HEK293 (cell line): ENCODE data around the gene EFCAB5.
A peak's percentile ranks its signal among the peaks of the same experiment; 100 is the strongest.

Experiments
- CTCF ChIA-PET: fragments of 350-600 bp; formaldehyde crosslinking; extraction: SDS; loops from one replicate; lab custom pipeline; 2021; ENCODE audit warnings: antibody characterized with exemption; lab: Yijun Ruan, JAX
- POLR2A ChIA-PET: fragments of 300-600 bp; formaldehyde crosslinking; extraction: SDS; loops from one replicate; lab custom pipeline; 2020; ENCODE audit warnings: antibody characterized with exemption, inconsistent platforms; lab: Yijun Ruan, JAX
- H3K27ac ChIP-seq: fragments of 200-500 bp; sonication (Bioruptor generic); 2 replicates; pipeline ENCODE4 v1.5.1; 2014; ENCODE audit warnings: low read depth, low read length, control low read depth, inconsistent platforms; ENCODE audit errors: extremely low read depth
- H3K36me3 ChIP-seq, 2 experiments: fragments of 200-500 bp in 1 of 2; sonication (Bioruptor generic) in 1 of 2; 1 replicate in 1 of 2; 2 replicates in 1 of 2; pipeline ENCODE4 v1.5.1; 2014 to 2017; ENCODE audit warnings: inconsistent platforms in 2 of 2, low read length in 2 of 2; ENCODE audit not compliant: control insufficient read depth in 2 of 2, insufficient read depth in 1 of 2
- H3K4me1 ChIP-seq: fragments of 200-500 bp; sonication (Bioruptor generic); 2 replicates; pipeline ENCODE4 v1.5.1; 2014; ENCODE audit warnings: mild to moderate bottlenecking, low read length, inconsistent platforms; ENCODE audit not compliant: control insufficient read depth, insufficient read depth
- H3K4me3 ChIP-seq: 2 replicates; pipeline ENCODE4 v1.5.1; 2011; ENCODE audit warnings: low read depth, mild to moderate bottlenecking, control low read depth, low read length, moderate library complexity
- H3K9me3 ChIP-seq: fragments of 200-500 bp; sonication (Bioruptor generic); 2 replicates; pipeline ENCODE4 v1.5.1; 2014; ENCODE audit warnings: low read depth, low read length, inconsistent platforms; ENCODE audit not compliant: control insufficient read depth, insufficient read depth
- HOXC10 ChIP-seq: sonication (generic); formaldehyde crosslinking; IDR thresholded peaks from 2 replicates; pipeline ENCODE4 v1.8.1; 2023; ENCODE audit warnings: mild to moderate bottlenecking, missing genetic modification reagents
- SP3 ChIP-seq: fragments of 450-650 bp; formaldehyde crosslinking; IDR thresholded peaks from 2 replicates; pipeline ENCODE4 v1.5.1; 2016; ENCODE audit warnings: missing biosample characterization, missing genetic modification characterization
- TSHZ1 ChIP-seq: fragments of 450-650 bp; formaldehyde crosslinking; IDR thresholded peaks from 2 replicates; pipeline ENCODE4 v1.5.1; 2016; ENCODE audit warnings: missing biosample characterization, missing genetic modification characterization, borderline replicate concordance
- ZBTB20 ChIP-seq: fragments of 450-650 bp; formaldehyde crosslinking; IDR thresholded peaks from 2 replicates; pipeline ENCODE4 v1.5.1; 2016; ENCODE audit warnings: missing biosample characterization, missing genetic modification characterization
- ZNF302 ChIP-seq: fragments of 450-650 bp; formaldehyde crosslinking; IDR thresholded peaks from 2 replicates; pipeline ENCODE4 v1.5.1; 2016; ENCODE audit warnings: missing biosample characterization, missing genetic modification characterization, low read depth
- ZNF335 ChIP-seq: fragments of 450-650 bp; formaldehyde crosslinking; conservative IDR thresholded peaks from 2 replicates; pipeline ENCODE4 v1.5.1; 2016; ENCODE audit warnings: missing biosample characterization, missing genetic modification characterization
- ZNF341 ChIP-seq: fragments of 450-650 bp; formaldehyde crosslinking; IDR thresholded peaks from 2 replicates; pipeline ENCODE4; 2016; ENCODE audit warnings: low read depth, missing biosample characterization, missing genetic modification characterization
- ZNF362 ChIP-seq: fragments of 450-650 bp; formaldehyde crosslinking; IDR thresholded peaks from 2 replicates; pipeline ENCODE4 v1.5.1; 2016; ENCODE audit warnings: missing biosample characterization, missing genetic modification characterization
- ZNF433 ChIP-seq: fragments of 450-650 bp; formaldehyde crosslinking; IDR thresholded peaks from 2 replicates; pipeline ENCODE4 v1.5.1; 2016; ENCODE audit warnings: missing biosample characterization, missing genetic modification characterization, low read depth
- ZNF501 ChIP-seq: fragments of 450-650 bp; formaldehyde crosslinking; IDR thresholded peaks from 2 replicates; pipeline ENCODE4 v1.5.1; 2016; ENCODE audit warnings: missing biosample characterization, missing genetic modification characterization
- ZNF658 ChIP-seq: fragments of 450-650 bp; formaldehyde crosslinking; IDR thresholded peaks from 2 replicates; pipeline ENCODE4; 2016; ENCODE audit warnings: missing biosample characterization, missing genetic modification characterization
- ZNF701 ChIP-seq: fragments of 450-650 bp; formaldehyde crosslinking; IDR thresholded peaks from 2 replicates; pipeline ENCODE4 v1.5.1; 2016; ENCODE audit warnings: missing biosample characterization, missing genetic modification characterization
- ZNF776 ChIP-seq: fragments of 450-650 bp; formaldehyde crosslinking; IDR thresholded peaks from 2 replicates; pipeline ENCODE4 v1.5.0; 2017; ENCODE audit warnings: missing biosample characterization, missing genetic modification characterization, borderline replicate concordance
- TF ChIP-seq, protein P1 (sequence below): fragments of 450-650 bp; formaldehyde crosslinking; IDR thresholded peaks from 2 replicates; pipeline ENCODE4 v1.5.1; 2016; ENCODE audit warnings: missing biosample characterization, missing genetic modification characterization
- TF ChIP-seq, protein P2 (sequence below): fragments of 450-650 bp; formaldehyde crosslinking; IDR thresholded peaks from 2 replicates; pipeline ENCODE4 v1.5.1; 2017; ENCODE audit warnings: missing biosample characterization, mild to moderate bottlenecking, missing genetic modification characterization, moderate library complexity
- TF ChIP-seq, protein P3 (sequence below): fragments of 450-650 bp; formaldehyde crosslinking; IDR thresholded peaks from 2 replicates; pipeline ENCODE4 v1.5.1; 2017; ENCODE audit warnings: missing biosample characterization, missing genetic modification characterization

Gene EFCAB5

DNA sequence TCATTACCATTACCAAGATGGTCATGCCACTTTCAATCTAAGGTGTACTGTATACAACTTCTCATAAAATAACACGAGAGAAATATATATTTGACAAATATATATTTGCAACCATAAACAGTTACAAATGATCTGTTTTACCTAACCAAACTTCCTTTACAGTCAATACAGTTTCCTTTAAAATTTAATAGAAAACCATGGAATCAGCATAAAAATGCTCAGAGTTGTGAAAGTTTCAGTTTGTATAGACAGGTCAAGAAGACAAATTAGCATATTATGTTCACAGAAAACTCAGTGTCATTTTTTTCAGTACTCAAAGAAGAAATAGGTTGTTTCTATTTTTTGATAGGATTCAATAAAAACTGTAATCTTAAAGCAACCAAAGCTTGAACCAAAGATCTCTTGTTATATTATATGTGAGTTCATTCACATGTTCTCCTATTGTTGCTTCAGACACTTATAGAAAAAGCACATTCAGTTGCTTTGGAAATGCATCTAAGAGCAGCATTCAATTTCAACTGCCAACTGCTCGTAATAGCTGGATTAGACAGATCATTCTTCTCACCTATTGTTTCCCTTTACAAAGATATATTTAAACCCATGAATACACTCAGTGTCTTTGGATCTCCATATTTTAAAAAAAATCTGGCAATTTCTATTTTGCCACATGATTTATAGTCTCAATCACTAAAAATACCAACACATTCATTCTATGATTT, 26.5 kb upstream of the EFCAB5 start:
- no peaks in the 10 kb centered on the region; a peak in 1 of 3 replicates for H3K36me3 ChIP-seq
- TF ChIP-seq ZBTB20 (peak; percentile 77), ZNF362 (no peak)
- TF ChIP-seq, protein P1, sequence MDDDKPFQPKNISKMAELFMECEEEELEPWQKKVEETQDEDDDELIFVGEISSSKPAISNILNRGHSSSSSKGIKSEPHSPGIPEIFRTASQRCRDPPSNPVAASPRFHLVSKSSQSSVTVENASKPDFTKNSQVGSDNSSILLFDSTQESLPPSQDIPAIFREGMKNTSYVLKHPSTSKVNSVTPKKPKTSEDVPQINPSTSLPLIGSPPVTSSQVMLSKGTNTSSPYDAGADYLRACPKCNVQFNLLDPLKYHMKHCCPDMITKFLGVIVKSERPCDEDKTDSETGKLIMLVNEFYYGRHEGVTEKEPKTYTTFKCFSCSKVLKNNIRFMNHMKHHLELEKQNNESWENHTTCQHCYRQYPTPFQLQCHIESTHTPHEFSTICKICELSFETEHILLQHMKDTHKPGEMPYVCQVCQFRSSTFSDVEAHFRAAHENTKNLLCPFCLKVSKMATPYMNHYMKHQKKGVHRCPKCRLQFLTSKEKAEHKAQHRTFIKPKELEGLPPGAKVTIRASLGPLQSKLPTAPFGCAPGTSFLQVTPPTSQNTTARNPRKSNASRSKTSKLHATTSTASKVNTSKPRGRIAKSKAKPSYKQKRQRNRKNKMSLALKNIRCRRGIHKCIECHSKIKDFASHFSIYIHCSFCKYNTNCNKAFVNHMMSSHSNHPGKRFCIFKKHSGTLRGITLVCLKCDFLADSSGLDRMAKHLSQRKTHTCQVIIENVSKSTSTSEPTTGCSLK (tag by site-specific recombination), result no peak
- H3K27ac ChIP-seq, result no peak overlapping the region
- H3K4me1 ChIP-seq, result peaks cover 9% of the 10 kb centered on the region
- H3K9me3 ChIP-seq, result no peaks in the 10 kb centered on the region
- H3K4me3 ChIP-seq, result no peak overlapping the region
- ChIA-PET POLR2A (no interaction called here), CTCF (no interaction called here)

GRCh38 chr17:29918016-29918415, 23.4 kb upstream of the EFCAB5 start:
- H3K36me3 ChIP-seq, result peaks cover 0 to 3% of the 10 kb centered on the region in 2 experiments; a peak in 1 of 3 replicates
- no peak overlapping the region for H3K27ac ChIP-seq
- ChIA-PET POLR2A (no interaction called here), CTCF (interaction anchor here (1.7 to 4.8 kb wide), 2 partner anchors 13 to 110 kb away, joined by 6 to 21 read pairs; no protein-coding TSS in a partner anchor)
- no peak overlapping the region for H3K4me3 ChIP-seq
- TF ChIP-seq TSHZ1 (tag by site-specific recombination) (0 out of 2 replicates have a peak, but pooled peaks have one; percentile 40), ZNF501 (tag by site-specific recombination) (no peak)
- TF ChIP-seq, all 188 proteins: peak for 1
- H3K4me1 ChIP-seq, result peaks cover 9% of the 10 kb centered on the region
- no peaks in the 10 kb centered on the region for H3K9me3 ChIP-seq

DNA sequence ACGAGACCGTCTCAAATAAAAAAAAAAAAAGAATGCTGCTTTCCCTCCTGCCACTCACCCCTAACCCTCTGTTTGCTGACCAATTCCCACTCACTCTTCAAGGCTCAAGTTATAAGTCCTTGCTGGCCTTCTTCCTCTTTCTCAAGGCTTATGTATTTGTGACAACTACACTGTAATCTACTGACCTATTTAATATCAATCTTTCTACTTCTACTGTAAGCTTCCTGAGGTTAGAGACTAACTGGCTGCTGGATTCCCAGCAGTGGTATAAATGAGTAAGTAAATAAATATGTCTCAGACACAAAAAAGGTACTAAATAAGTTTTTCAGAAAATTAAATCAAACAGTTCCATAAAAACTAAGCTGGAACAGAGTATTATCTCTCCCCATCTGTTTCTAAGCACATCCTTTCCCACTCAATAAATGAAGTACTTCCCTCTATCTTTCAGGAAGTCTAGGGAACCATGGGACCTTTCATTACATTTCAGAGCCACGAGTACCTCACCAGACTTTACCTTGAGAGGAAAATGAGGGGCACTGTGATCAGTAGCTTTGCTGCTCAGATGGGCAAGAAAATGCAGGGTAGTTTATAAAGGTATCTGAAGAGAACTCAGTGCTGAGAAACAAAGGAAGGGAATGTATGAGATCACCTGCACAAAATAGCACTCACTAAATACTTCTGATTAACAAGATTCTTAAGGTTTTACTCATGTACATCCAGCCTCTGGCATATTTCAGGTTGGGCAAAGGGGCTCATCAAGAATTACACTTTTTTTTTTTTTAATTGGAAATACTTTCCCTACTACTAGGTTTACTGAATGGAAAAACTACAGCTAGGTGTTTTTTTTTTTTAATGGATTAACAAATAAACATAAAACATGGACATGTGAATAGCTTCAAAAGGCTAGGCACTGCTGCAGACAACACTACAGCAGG, 22.2 kb upstream of the EFCAB5 start:
- Histone ChIP-seq H3K9me3 (no peaks in the 10 kb centered on the region), H3K4me3 (no peak overlapping the region), H3K4me1 (peaks cover 11% of the 10 kb centered on the region), H3K27ac (no peak overlapping the region), H3K36me3 (peaks cover 0 to 3% of the 10 kb centered on the region in 2 experiments; a peak in 1 of 3 replicates)
- POLR2A ChIA-PET, result interaction anchor here (3.1 kb wide), 1 partner anchor 11 kb away, joined by 11 read pairs; the partner anchor contains the start of gene SSH2
- CTCF ChIA-PET, result interaction anchor here (0.7 to 4.8 kb wide), 8 partner anchors 9 to 111 kb away, joined by 3 to 39 read pairs (median 6); partner anchors contain the start of gene SSH2
- TF ChIP-seq SP3 (tag by site-specific recombination), result no peak
- TF ChIP-seq ZNF302, result no peak
- TF ChIP-seq, protein P2, sequence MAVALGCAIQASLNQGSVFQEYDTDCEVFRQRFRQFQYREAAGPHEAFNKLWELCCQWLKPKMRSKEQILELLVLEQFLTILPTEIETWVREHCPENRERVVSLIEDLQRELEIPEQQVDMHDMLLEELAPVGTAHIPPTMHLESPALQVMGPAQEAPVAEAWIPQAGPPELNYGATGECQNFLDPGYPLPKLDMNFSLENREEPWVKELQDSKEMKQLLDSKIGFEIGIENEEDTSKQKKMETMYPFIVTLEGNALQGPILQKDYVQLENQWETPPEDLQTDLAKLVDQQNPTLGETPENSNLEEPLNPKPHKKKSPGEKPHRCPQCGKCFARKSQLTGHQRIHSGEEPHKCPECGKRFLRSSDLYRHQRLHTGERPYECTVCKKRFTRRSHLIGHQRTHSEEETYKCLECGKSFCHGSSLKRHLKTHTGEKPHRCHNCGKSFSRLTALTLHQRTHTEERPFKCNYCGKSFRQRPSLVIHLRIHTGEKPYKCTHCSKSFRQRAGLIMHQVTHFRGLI, result peak; percentile 62; the same call in 1 of the 2 replicates
- no peak for TF ChIP-seq ZNF658 (tag by site-specific recombination)
- TF ChIP-seq ZNF335 (tag by site-specific recombination), result peak; percentile 63; the same call in 1 of the 2 replicates
- TF ChIP-seq ZNF776 (tag by site-specific recombination), result no peak
- TF ChIP-seq HOXC10 (CRISPR knock-in tag), result no peak
- no peak for TF ChIP-seq ZNF701 (tag by site-specific recombination)
- TF ChIP-seq, protein P3, sequence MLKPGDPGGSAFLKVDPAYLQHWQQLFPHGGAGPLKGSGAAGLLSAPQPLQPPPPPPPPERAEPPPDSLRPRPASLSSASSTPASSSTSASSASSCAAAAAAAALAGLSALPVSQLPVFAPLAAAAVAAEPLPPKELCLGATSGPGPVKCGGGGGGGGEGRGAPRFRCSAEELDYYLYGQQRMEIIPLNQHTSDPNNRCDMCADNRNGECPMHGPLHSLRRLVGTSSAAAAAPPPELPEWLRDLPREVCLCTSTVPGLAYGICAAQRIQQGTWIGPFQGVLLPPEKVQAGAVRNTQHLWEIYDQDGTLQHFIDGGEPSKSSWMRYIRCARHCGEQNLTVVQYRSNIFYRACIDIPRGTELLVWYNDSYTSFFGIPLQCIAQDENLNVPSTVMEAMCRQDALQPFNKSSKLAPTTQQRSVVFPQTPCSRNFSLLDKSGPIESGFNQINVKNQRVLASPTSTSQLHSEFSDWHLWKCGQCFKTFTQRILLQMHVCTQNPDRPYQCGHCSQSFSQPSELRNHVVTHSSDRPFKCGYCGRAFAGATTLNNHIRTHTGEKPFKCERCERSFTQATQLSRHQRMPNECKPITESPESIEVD (tag by site-specific recombination), result peak; percentile 60
- TF ChIP-seq ZNF341 (tag by site-specific recombination), result no peak
- no peak for TF ChIP-seq ZNF433 (tag by site-specific recombination)
